H1 (cell line): ENCODE measurements around the gene SOX13. TPM values are rescaled to one million over a fixed set of nuclear protein-coding genes. Genes with fewer than 3 reads are reported as not detected.

Experiments used
- CTCF ChIA-PET: fragments of 300-600 bp; sonication (Branson Sonifier 250); formaldehyde crosslinking; loops from one replicate; lab custom pipeline; 2021; ENCODE audit not compliant: partially characterized antibody; lab: Charles Lee
- POLR2A ChIA-PET: fragments of 300-600 bp; sonication (Branson Sonifier 250); formaldehyde crosslinking; loops from one replicate; lab custom pipeline; 2021; ENCODE audit warnings: inconsistent platforms; ENCODE audit not compliant: partially characterized antibody; lab: Charles Lee
- DNase-seq, 2 experiments: peaks; one replicate each; pipeline versions ENCODE4 v3.0.0 to v3.0.0-alpha.2; 2010 to 2022; ENCODE audit warnings: low spot score in 2 of 2, low read depth in 1 of 2, mixed read lengths in 1 of 2
- FAIRE-seq: peaks from 2 replicates; lab custom pipeline; 2011; peaks lifted over from hg19 to GRCh38; lab: Jason Lieb, UNC
- H2AFZ ChIP-seq: 2 replicates; pipeline ENCODE4 v1.8.1; 2012; ENCODE audit warnings: low read length, inconsistent platforms
- H2AK5ac ChIP-seq: 2 replicates; pipeline ENCODE4 v1.6.1; 2013; ENCODE audit warnings: low read depth, low read length
- H2BK120ac ChIP-seq: replicated peaks from 2 replicates; pipeline ENCODE3; 2013; ENCODE audit warnings: low read depth, low read length, inconsistent platforms
- H2BK12ac ChIP-seq: 2 replicates; pipeline ENCODE4 v1.6.1; 2013; ENCODE audit warnings: low read depth, low read length
- H2BK15ac ChIP-seq: 2 replicates; pipeline ENCODE4 v1.6.1; 2013; ENCODE audit warnings: low read length
- H2BK20ac ChIP-seq: 2 replicates; pipeline ENCODE4 v1.6.1; 2013; ENCODE audit warnings: low read length
- H2BK5ac ChIP-seq: 2 replicates; pipeline ENCODE4 v1.6.1; 2013; ENCODE audit warnings: low read depth, low read length
- H3K14ac ChIP-seq: 2 replicates; pipeline ENCODE4 v1.6.1; 2013; ENCODE audit warnings: inconsistent platforms; ENCODE audit not compliant: insufficient read length
- H3K18ac ChIP-seq: 2 replicates; pipeline ENCODE4 v1.6.1; 2013; ENCODE audit warnings: low read length; ENCODE audit errors: extremely low read depth
- H3K23ac ChIP-seq: 2 replicates; pipeline ENCODE4 v1.6.1; 2013; ENCODE audit warnings: inconsistent platforms; ENCODE audit not compliant: insufficient read length
- H3K23me2 ChIP-seq: 2 replicates; pipeline ENCODE4 v1.6.1; 2013; ENCODE audit warnings: low read depth, low read length
- H3K27ac ChIP-seq: 2 replicates; pipeline ENCODE4 v1.6.1; 2011; ENCODE audit warnings: low read depth, low read length, inconsistent platforms
- H3K27me3 ChIP-seq, 4 experiments: replicated peaks in 1 of 4; 1 replicate in 1 of 4; 2 replicates in 3 of 4; pipeline versions ENCODE4 v1.6.1 to v1.8.1; 2011 to 2013; ENCODE audit warnings: low read length in 3 of 4, mild to moderate bottlenecking in 3 of 4, inconsistent platforms in 2 of 4, mixed read lengths in 2 of 4, moderate library complexity in 1 of 4; ENCODE audit not compliant: control insufficient read depth in 3 of 4, insufficient read depth in 3 of 4; ENCODE audit errors: extremely low read depth in 1 of 4
- H3K36me3 ChIP-seq, 4 experiments: 2 replicates each; pipeline versions ENCODE4 v1.6.1 to v1.8.1; 2011 to 2013; ENCODE audit warnings: mild to moderate bottlenecking in 4 of 4, low read length in 3 of 4, moderate library complexity in 2 of 4, control low read depth in 1 of 4, inconsistent platforms in 1 of 4; ENCODE audit not compliant: insufficient read depth in 4 of 4, control insufficient read depth in 2 of 4
- H3K4ac ChIP-seq: replicated peaks from 2 replicates; pipeline ENCODE3; 2013; ENCODE audit warnings: low read length, low read depth, mixed read lengths, inconsistent platforms; ENCODE audit not compliant: insufficient read length
- H3K4me1 ChIP-seq, 4 experiments: replicated peaks in 1 of 4; 1 replicate in 1 of 4; 2 replicates in 3 of 4; pipeline versions ENCODE4 v1.6.1 to v1.8.1; 2011 to 2013; ENCODE audit warnings: low read length in 3 of 4, inconsistent platforms in 2 of 4, mixed read lengths in 1 of 4; ENCODE audit not compliant: insufficient read depth in 4 of 4, control insufficient read depth in 3 of 4
- H3K4me2 ChIP-seq, 2 experiments: 2 replicates each; pipeline versions ENCODE4 v1.6.1 to v1.8.1; 2011 to 2013; ENCODE audit warnings: low read depth in 2 of 2, low read length in 2 of 2, control low read depth in 1 of 2, inconsistent platforms in 1 of 2, mild to moderate bottlenecking in 1 of 2; ENCODE audit not compliant: insufficient read depth in 1 of 2
- H3K4me3 ChIP-seq, 4 experiments: fragments of 200-600, 300-600 bp in 1 of 4; sonication (generic), shearing (Covaris generic), sonication (Bioruptor Twin) in 1 of 4; 2 replicates each; pipeline versions ENCODE4 v1.5.1 to v1.8.1; 2011 to 2016; ENCODE audit warnings: low read length in 4 of 4, low read depth in 3 of 4, control low read depth in 2 of 4, inconsistent platforms in 2 of 4, mild to moderate bottlenecking in 2 of 4, mixed read lengths in 1 of 4, moderate library complexity in 1 of 4; ENCODE audit not compliant: insufficient read depth in 2 of 4; ENCODE audit errors: extremely low read depth in 1 of 4
- H3K56ac ChIP-seq: replicated peaks from 2 replicates; pipeline ENCODE3; 2013; ENCODE audit warnings: low read depth, mild to moderate bottlenecking, mixed read lengths, low read length, inconsistent platforms; ENCODE audit not compliant: insufficient read length
- H3K79me1 ChIP-seq: 2 replicates; pipeline ENCODE4 v1.6.1; 2013; ENCODE audit warnings: low read depth, low read length, control low read depth
- H3K79me2 ChIP-seq, 2 experiments: 2 replicates each; pipeline versions ENCODE4 v1.6.1 to v1.8.1; 2012 to 2013; ENCODE audit warnings: low read length in 2 of 2, mild to moderate bottlenecking in 2 of 2, inconsistent platforms in 1 of 2; ENCODE audit not compliant: insufficient read depth in 2 of 2, control insufficient read depth in 1 of 2
- H3K9ac ChIP-seq, 4 experiments: replicated peaks in 1 of 4; 1 replicate in 1 of 4; 2 replicates in 3 of 4; pipeline versions ENCODE4 v1.6.1 to v1.8.1; 2011 to 2013; ENCODE audit warnings: low read depth in 3 of 4, low read length in 3 of 4, control low read depth in 2 of 4, mild to moderate bottlenecking in 2 of 4, moderate library complexity in 2 of 4, inconsistent platforms in 1 of 4; ENCODE audit errors: extremely low read depth in 1 of 4
- H3K9me3 ChIP-seq, 2 experiments: 2 replicates each; pipeline versions ENCODE4 v1.6.1 to v1.8.1; 2012 to 2013; ENCODE audit warnings: mild to moderate bottlenecking in 2 of 2, moderate library complexity in 2 of 2, control low read depth in 1 of 2, inconsistent platforms in 1 of 2, low read depth in 1 of 2, low read length in 1 of 2, mixed read lengths in 1 of 2; ENCODE audit not compliant: insufficient read depth in 2 of 2
- H4K20me1 ChIP-seq, 2 experiments: replicated peaks in 1 of 2; 2 replicates each; pipeline versions ENCODE3 to v1.8.1; 2011 to 2013; ENCODE audit warnings: inconsistent platforms in 2 of 2, low read length in 2 of 2, mild to moderate bottlenecking in 1 of 2; ENCODE audit not compliant: insufficient read depth in 2 of 2, control insufficient read depth in 1 of 2
- H4K5ac ChIP-seq: 2 replicates; pipeline ENCODE4 v1.6.1; 2013; ENCODE audit warnings: low read length, low read depth, mixed read lengths, inconsistent platforms; ENCODE audit not compliant: insufficient read length
- H4K8ac ChIP-seq: 2 replicates; pipeline ENCODE4 v1.8.0; 2013; ENCODE audit warnings: mild to moderate bottlenecking, moderate library complexity, low read length, inconsistent platforms; ENCODE audit not compliant: insufficient read depth; ENCODE audit errors: extremely low read depth
- H4K91ac ChIP-seq: replicated peaks from 2 replicates; pipeline ENCODE3; 2013; ENCODE audit warnings: low read length, mixed read lengths, inconsistent platforms; ENCODE audit not compliant: insufficient read length
- EGR1 ChIP-seq: IDR thresholded peaks from 2 replicates; pipeline ENCODE4 v1.6.1; 2011; ENCODE audit warnings: low read depth, low read length, borderline replicate concordance
- KDM5A ChIP-seq: fragments of 200-600 bp; IDR thresholded peaks from 2 replicates; pipeline ENCODE4 v1.7.1; 2012; ENCODE audit warnings: mild to moderate bottlenecking, low read length, inconsistent platforms, mixed read lengths
- NANOG ChIP-seq: IDR thresholded peaks from 2 replicates; pipeline ENCODE4 v1.6.1; 2011; ENCODE audit warnings: low read length, low read depth, mild to moderate bottlenecking, inconsistent platforms; ENCODE audit not compliant: insufficient read depth, poor library complexity, severe bottlenecking
- WGBS, 2 experiments: shearing (Covaris generic) in 1 of 2; methylation state at CpG; one replicate each; pipeline versions ENCODE4 v1.1.6 to v1.1.7; 2013 to 2015; ENCODE audit warnings: low lambda C conversion rate in 2 of 2, mixed read lengths in 2 of 2, inconsistent platforms in 1 of 2, low coverage in 1 of 2, missing lambda C conversion rate in 1 of 2; ENCODE audit not compliant: insufficient replicate concordance in 2 of 2, insufficient coverage in 1 of 2, insufficient read length in 1 of 2; ENCODE audit errors: extremely low coverage in 1 of 2, missing lambda C conversion rate in 1 of 2; 5-methylcytosine and 5-hydroxymethylcytosine counted together
- polyA plus RNA-seq, 7 experiments: library from polyadenylated mRNA; depleted of rRNA in 3 of 7; stranded (reverse) in 5 of 7; unstranded in 2 of 7; fragments of >200 nt in 5 of 7; fragments of 200-250 nt in 2 of 7; gene quantifications; 1 replicate in 5 of 7; 2 replicates in 1 of 7; 4 replicates in 1 of 7; pipeline versions ENCODE4 v1.2.1 to v1.2.3, GENCODE V29; 2011 to 2013; ENCODE audit warnings: missing spikeins in 2 of 7, mixed read lengths in 2 of 7
- total RNA-seq: library from RNA; stranded (reverse); fragmentation: NEBNext Ultra II Directional; extraction: Animal tissue kit (Norgen Biotek cat#: 25700); gene quantifications from 2 replicates; pipeline ENCODE4 v1.2.1, GENCODE V29; 2021

SOX13 gene
- total and polyA plus RNA-seq, 2 of the 8 experiments (the other 6 are each of a cell fraction or from before 2014, with no cell fraction given): 113 to 173 TPM

GRCh38 chr1:204081791-204082513 is 9.0 kb downstream of the SOX13 start:
- Histone ChIP-seq H2BK15ac (peak overlapping the region; percentile 75; the same call in 1 of the 2 replicates), H2BK20ac (peak overlapping the region; percentile 98), H3K79me1 (peaks cover 11% of the 10 kb centered on the region), H3K9me3 (no peaks in the 10 kb centered on the region), H3K23ac (no peak overlapping the region), H3K4ac (peak overlapping the region; percentile 93), H4K91ac (peak overlapping the region; percentile 87), H2BK12ac (peak overlapping the region; percentile 100), H3K56ac (peak overlapping the region; percentile 21), H3K4me2 (peak overlapping the region; percentile 73 to 86), H3K23me2 (peaks cover 10% of the 10 kb centered on the region; the same call in 1 of the 2 replicates), H3K4me3 (peak overlapping the region in 2 of 4 experiments; percentile 2 to 49; a peak in 1 of 8 replicates), H3K27me3 (no peaks in the 10 kb centered on the region), H2AK5ac (peak overlapping the region; percentile 99), H3K27ac (peak overlapping the region; percentile 64; the same call in 1 of the 2 replicates), H4K5ac (peak overlapping the region; percentile 39), H4K20me1 (peaks cover 3 to 12% of the 10 kb centered on the region in 2 experiments), H3K36me3 (no peaks in the 10 kb centered on the region), H4K8ac (no peak overlapping the region), H2BK5ac (peak overlapping the region; percentile 97), H3K4me1 (peaks cover 30 to 67% (median 58%) of the 10 kb centered on the region in 4 experiments), H2AFZ (no peak overlapping the region), H3K18ac (peak overlapping the region; percentile 97), H2BK120ac (peak overlapping the region; percentile 24), H3K9ac (no peak overlapping the region), H3K79me2 (peaks cover 35 to 79% of the 10 kb centered on the region in 2 experiments), H3K14ac (no peak overlapping the region)
- CTCF ChIA-PET: interaction anchor here (3.4 to 10.2 kb wide), 2 partner anchors 11 to 44 kb away, joined by 14 to 107 read pairs; no protein-coding TSS in a partner anchor
- TF ChIP-seq KDM5A: no peak
- no peak for TF ChIP-seq EGR1
- TF ChIP-seq NANOG: no peak
- 62% methylated on average over 6 of the region's 8 CpGs; no CpG with 5 or more reads in 1 of the 2 experiments for WGBS, 2 experiments
- POLR2A ChIA-PET: interaction anchor here (1.8 to 12.9 kb wide), 4 partner anchors 9 to 36 kb away, joined by 4 to 101 read pairs (median 18); partner anchors contain the start of gene SOX13
- FAIRE-seq (no peak), DNase-seq (no peak)
